Jurkat, Clone E6-1 (cell line): Measurements from ENCODE around the gene ZNF750.

Experiments
- DNase-seq: peaks from one replicate; pipeline ENCODE4 v3.0.0-alpha.2; 2011; ENCODE audit warnings: low read depth, low spot score
- H3K4me3 ChIP-seq: 2 replicates; pipeline ENCODE4 v1.5.1; 2011; ENCODE audit warnings: mild to moderate bottlenecking, low read length, control low read depth, moderate library complexity

ZNF750 gene

GRCh38 chr17:82862737-82863382 lies 23.0 kb upstream of the ZNF750 start:
- DNase-seq = no peak
- no peak overlapping the region for H3K4me3 ChIP-seq

DNA sequence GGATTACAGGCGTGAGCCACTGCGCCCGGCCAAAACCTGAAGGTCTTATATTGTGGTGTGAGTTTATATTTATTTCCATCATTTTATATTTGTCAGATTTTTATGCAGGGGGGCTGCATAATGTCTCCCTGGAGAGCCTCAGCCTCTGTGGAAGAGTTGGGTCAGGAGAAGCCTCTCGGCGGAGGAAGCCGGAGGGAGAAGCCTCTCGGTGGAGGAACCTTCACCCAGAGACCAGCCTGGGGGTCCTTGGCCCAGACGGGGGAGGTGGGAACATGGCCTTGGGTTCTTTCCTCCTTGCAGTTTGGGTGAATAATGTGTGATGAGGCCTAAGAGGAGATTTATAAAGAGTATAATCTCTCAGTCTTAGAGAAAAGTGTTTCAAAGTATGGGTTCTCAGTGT lies 22.4 kb upstream of the ZNF750 start:
- no peak overlapping the region for H3K4me3 ChIP-seq
- no peak for DNase-seq

GRCh38 chr17:82861393-82861775 lies 21.6 kb upstream of the ZNF750 start:
- no peak overlapping the region for H3K4me3 ChIP-seq
- no peak for DNase-seq

DNA sequence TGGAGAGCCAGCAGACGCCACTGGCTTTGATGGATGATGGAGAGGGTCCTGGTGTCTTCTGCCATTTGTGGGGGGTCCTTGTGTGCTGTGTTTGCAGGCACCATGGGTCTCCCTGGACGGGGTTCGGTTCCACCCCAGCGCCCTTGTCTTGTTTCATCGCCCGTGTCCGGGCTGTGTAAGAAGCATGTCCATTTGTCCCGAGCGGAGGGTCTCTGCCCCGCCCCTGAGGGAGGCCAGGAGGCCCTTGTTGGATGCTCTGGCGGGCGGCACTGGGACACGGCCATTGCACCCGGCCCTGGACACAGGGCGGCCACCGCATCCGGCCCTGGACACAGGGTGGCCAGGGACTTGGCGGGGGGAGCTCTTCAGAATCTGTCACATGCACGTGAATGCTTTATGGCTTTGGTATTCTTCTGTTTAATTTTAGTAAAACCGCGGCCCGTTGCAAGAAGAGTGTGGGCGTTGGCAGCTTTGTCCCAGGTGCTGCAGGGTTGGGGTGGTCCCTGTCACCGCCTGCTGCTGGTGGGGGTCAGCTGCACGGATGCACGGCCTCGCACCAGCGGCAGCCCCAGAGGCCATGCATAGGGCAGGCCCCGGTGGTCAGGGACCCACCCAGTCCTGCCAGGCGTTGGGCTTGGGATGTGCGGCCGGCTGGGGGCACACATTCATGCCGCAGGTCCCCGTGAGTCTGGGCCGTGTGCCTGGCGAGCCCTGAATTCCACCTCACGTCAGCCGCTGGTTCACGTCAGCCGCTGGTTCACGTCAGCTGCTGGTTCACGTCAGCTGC lies 21.0 kb upstream of the ZNF750 start:
- H3K4me3 ChIP-seq = peak overlapping the region; percentile 63
- no peak for DNase-seq

- DNase-seq = peak; percentile 89
Measured at GRCh38 chr17:82859431-82860403, 19.9 kb upstream of the ZNF750 start.

DNA sequence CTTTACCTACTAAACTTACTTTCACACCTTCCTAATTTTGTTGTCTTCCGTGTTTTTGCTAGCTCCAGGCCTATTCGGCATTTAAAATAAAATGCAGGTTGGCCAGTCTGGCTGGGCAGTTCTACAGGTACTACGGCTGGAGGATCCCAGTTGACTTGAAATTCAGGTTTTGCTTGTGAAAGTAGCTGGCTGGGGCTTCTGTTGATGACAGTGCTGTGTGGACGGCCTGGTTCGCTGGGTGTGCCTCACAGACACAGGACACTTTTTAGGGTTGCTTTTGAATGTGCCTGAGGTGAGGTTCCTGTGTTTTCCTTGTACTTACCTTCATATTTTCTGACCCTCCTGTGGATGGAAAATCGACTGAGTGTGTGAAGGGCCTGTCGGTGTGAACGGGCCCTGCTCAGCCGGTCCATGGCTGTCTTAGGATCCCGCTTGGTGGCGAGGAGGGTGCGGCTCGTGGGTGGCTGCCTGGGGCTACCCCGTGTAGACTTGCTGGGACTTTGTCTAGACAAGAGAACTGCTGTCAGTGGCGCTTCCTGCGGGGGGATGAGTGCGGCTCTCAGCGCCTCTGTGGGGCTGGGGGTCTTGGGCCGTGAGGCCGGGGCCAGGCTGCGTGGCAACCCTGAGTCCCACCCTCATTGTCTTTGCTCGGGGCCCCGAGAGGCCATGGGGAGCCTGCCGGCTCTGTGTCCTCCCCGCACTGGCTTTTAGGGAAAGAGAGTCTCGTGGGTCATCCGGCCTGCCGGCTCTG lies 18.7 kb upstream of the ZNF750 start:
- H3K4me3 ChIP-seq = peak overlapping the region; percentile 63
- no peak for DNase-seq

More at GRCh38 chr17:82859431-82860403, 19.9 kb upstream of the ZNF750 start:
- H3K4me3 ChIP-seq = peak overlapping the region; percentile 63

GRCh38 chr17:82856361-82856760 lies 16.5 kb upstream of the ZNF750 start:
- no peak for DNase-seq
- no peak overlapping the region for H3K4me3 ChIP-seq

DNA sequence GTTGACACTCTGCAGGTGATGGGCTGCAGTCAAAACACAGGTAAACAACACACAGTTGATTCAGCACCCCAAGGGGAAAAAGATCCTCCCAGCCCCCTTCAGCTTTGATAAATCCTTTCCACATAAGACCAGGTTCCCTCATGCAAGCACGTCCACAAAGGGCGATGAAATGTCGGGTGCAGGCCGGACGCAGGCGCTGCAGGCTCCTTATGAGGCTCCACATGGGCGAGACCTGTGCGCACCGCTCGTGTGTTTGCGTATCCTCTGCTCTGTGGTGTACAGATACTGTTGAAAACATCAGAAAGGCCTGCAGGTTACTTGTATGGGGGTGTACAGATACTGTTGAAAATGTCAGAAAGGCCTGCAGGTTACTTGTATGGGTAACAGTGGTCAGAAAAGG lies 14.4 kb upstream of the ZNF750 start:
- DNase-seq = no peak
- H3K4me3 ChIP-seq = no peak overlapping the region

DNA sequence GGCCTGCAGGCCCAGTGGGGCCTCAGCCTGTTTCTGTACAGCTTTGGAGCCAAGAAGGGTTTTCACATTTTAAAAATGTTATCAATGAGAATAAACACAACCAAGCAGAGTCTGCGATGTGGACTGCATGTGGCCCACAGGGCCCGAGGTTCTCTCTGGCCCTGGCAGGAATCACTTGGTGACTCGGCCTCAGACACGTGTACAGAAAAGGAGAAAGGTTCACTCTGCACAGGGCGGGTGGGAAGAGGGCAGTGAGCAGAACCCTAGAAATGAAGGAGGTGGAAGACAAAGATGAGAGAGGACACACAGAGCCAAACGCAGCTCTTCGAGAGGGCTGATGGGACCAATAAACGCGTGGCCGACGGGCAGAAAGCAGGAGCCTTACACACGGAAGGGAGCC lies 11.6 kb upstream of the ZNF750 start:
- no peak for DNase-seq
- H3K4me3 ChIP-seq = no peak overlapping the region

DNA sequence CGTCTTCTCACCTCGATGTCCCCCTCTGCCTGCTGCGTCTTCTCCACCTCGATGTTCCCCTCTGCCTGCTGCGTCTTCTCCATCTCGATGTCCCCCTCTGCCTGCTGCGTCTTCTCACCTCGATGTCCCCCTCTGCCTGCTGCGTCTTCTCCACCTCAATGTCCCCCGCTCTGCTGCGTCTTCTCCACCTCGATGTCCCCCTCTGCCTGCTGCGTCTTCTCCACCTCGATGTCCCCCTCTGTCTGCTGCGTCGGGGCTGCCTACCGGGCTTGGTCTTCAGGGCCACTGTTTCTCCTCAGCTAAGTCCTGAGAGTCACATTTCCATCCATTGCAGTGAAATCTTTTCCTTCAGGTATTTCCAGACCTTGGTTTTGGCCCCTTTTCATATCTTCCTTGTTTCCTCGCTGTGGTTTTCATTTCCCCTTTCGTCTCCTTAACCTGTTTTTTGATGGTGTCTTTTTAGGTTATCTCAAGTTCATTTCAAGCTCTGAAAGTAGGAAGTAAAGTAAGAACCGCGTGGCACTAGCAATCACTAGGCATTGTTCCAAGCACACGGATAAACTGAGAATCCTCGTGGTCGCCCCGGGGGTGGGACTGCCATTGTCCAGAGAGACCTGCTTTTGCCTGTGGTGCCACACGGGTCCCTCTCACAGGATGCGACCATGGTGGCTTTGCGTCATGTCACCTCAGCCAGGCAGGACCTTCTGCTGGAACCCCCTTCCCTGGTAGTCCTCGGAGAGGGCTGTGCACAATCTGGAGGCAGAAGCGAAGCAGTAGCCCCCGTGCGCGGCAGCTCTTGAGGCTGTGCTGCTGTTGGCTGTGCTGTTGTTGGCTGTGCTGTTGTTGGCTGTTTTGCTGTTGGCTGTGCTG lies 9.5 kb upstream of the ZNF750 start:
- no peak overlapping the region for H3K4me3 ChIP-seq
- DNase-seq = no peak

DNA sequence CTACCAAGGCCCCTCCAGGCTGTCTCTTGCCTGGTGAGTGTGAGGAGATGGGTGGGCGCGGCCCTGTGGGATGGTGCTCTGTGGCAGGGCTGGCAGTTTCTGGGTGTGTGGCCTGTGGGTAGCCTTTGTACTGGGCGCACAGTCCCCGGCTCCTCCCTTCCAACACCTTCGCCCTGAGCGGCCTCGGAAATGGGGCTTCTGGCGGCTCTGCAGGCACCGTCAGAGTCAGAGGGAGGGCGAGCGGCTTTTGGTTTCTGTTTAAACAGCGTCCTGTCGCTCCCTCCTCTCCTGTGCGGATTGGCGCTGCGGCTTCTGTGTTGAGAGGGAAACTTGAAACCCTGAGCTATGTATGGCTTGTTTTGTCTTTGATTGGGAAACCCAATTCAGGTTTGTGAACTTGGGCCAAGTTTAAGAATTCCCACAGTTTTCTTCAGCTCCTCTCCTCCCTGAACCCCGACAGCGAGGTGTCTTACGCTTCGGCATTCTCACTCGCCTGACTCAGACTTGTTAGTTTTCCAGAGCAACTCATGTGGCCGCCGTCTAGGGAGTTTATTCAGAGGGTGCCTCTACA lies 8.3 kb upstream of the ZNF750 start:
- DNase-seq = peak; percentile 66
- H3K4me3 ChIP-seq = peak overlapping the region; percentile 16

DNA sequence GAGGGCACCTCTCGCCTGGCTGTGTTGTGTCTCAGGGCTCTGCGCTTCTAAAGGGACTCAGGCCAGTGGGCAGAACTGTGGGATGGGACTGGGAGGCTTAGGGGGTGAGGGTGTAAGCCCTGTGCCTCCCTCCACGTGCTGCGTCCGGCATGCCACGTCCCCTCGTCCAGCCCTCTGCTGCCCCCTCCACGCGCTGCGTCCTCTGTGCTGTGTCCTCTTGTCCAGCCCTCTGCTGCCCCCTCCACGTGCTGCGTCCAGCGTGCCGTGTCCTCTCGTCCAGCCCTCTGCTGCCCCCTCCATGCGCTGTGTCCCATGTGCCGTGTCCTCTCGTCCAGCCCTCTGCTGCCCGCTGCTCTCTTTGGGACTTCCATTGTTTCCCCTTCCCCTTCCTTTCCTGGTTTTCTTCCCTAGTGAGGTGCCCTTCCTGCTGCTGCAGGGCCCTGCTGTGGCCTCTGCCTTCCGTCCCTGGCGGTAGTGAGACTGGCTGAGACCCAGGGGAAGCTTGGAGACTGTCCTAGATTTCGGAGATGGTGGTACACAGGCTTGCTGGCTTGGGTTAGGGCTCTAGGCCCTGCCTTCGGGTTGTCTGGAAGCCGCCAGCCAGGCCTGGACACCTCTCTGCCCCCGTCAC lies 6.4 kb upstream of the ZNF750 start:
- no peak overlapping the region for H3K4me3 ChIP-seq
- no peak for DNase-seq

DNA sequence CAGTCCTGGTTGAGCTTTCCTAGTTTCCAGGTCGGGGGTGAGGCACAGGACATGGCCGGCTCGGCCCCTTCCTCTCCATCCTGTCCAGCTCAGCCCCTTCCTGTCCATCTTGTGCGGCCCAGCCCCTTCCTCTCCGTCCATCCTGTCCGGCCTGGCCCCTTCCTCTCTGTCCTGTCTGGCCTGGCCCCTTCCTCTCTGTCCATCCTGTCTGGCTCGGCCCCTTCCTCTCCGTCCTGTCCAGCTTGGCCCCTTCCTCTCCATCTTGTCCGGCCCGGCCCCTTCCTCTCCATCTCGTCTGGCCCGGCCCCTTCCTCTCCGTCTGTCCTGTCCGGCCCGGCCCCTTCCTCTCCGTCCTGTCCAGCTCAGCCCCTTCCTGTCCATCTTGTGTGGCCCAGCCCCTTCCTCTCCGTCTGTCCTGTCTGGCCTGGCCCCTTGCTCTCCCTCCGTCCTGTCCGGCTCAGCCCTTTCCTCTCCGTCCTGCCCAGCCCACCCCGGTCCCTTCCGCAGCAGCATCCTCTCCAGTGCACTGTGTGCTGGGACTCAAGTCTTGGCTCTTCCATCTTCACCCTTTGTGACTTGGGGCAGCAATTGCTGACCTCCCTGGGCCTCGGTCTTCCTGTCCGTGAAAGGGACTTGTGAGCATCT lies 5.5 kb upstream of the ZNF750 start:
- no peak for DNase-seq
- no peak overlapping the region for H3K4me3 ChIP-seq

GRCh38 chr17:82844796-82845162 lies 5.0 kb upstream of the ZNF750 start:
- no peak for DNase-seq
- H3K4me3 ChIP-seq = no peak overlapping the region

GRCh38 chr17:82843904-82844680 lies 4.3 kb upstream of the ZNF750 start:
- H3K4me3 ChIP-seq = no peak overlapping the region
- DNase-seq = no peak

DNA sequence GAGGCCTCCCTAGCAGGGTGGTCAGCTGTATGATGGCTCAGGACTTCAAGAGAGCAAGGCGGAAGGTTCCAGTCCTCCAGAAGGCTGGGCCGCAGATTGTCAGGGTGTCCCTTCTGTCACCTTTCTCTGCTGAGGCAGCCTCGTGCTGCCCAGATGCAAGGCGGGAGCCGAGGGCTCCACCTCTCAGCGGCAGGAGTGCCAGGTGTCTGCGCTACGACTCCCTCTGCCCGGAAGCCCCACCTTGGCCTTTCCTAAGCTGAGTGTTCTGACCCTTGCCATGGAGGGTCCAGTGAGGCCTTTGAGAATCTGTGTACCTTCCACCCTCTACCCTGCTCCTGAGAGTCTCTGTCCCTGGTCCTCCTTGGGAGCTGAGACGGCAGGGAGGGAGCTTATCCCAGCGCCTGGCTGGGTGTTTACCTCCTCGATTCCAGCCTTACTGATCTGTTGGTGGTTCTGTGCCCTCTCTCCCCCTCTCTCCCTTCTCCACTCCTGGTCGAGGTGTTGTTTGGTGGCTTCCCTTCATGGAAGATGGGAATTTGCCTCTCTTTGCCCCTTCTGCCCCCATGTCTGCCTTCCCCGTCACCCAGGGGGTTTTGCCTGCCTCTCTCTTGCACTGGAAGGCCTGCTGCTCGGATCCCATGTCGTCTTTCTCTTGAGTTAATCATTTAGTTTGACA lies 2.2 kb upstream of the ZNF750 start:
- no peak for DNase-seq
- H3K4me3 ChIP-seq = no peak overlapping the region
